GM12801 (cell line): ENCODE results near the gene GRIA4.

ENCODE experiments used
- CTCF ChIP-seq: IDR thresholded peaks from one replicate; pipeline ENCODE4 v1.5.1; 2011; ENCODE audit warnings: control low read depth; ENCODE audit not compliant: insufficient read length; ENCODE audit errors: extremely low read depth

GRIA4 gene

GRCh38 chr11:105975128-105975527 is 365.3 kb downstream of the GRIA4 start:
- no peak for TF ChIP-seq CTCF

DNA sequence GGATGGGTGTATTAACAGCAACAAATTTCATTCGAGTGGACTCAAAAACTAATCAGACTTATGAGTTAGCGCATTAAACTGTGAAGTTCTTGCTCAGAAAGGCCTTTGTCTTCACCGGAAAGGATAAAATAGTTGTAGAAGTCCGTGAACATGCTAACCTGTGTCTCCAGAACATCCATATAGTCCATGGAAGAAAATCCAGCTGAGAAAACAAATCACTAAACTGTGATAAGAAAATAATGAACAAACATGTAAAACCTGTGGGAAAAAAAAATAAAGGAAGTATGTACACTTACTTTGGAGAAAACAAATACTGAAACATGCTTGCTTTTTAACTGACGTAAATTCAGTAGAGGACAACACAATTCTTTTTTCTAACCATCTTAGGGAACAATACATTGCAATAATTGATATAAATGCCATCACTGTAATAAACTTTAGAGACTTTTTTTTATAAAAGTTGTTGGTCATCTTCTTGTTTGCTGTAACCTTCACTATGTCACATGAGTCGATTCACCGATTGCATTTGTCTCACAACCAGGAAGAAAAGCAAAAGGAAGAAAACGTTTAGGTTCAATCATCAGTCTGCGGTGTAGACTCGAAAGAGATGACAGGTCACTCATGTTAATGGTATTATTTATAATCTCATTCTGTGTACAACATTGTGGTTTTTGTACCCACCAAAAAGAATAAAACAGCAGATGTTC is 370.3 kb downstream of the GRIA4 start:
- no peak for TF ChIP-seq CTCF

DNA sequence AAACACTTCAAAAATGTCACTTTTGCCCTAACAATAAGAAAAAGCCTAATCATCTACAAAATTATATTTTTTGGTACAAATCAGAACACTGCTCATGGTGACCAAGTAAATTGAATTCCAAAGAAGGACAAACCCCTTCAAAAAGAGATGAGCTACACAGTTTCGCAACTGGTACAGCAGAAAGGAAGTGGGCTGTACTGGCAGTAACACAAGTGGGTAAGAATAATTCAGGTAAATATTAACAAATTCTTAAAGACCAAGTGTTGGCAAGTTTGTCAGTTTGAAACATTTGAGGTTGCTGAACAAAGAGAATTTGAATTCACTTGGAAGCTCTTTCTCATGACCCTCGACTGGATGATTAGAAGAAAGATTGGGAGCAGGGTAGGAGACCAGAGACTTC is 376.7 kb downstream of the GRIA4 start:
- TF ChIP-seq CTCF = no peak

GRCh38 chr11:105988197-105988596 is 378.3 kb downstream of the GRIA4 start:
- no peak for TF ChIP-seq CTCF

GRCh38 chr11:105989124-105989523 is 379.3 kb downstream of the GRIA4 start:
- no peak for TF ChIP-seq CTCF

DNA sequence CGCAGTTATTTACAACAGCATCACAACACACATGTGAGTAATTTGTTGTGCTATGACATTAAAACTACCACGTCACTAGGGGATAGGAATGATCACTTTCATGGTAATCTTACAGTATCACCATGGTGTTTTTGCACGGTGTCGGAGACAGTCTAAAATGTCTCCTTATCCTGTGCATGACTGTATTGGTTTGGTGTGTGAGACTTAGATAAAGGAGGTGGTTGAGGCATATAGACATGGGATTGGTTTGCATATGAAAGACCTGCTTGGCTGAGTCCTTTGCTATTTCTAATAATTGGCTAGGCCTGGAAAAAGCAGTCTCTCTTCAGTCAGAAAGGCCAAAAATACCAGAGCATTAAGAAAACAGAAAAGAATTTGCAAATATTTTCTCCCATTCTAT is 382.0 kb downstream of the GRIA4 start:
- no peak for TF ChIP-seq CTCF

DNA sequence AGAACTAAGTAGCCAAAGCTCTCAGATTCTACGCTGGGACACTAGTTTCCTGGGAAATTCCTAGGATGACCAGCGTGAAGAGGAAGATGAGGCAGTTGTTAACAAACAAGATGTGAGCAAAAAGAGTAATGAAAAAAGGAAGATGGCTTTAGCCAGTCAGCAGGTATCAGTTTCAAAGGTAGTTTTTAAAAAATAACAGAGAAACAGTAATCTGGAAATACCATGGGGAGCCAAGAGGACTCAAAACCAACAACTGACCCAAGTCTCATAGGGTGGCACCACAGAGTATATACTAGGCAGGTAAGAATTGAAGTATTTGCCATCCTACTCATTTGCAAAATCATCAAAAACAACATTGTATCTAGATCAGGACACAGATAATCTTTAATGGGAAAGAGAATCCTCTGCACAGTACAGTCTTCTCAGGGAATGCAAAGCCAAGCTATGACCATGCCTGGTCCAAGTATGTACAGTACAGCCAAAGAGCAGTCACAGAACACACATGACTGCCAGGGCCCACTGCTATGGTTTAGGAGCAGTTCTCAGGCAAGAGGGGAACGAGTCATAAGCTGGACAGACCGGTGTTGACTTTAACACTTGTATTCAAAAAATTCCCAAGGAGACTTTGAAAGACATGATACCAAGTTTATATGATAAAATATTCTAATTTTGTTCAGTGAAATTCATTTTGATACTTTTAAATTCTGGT is 391.6 kb downstream of the GRIA4 start:
- TF ChIP-seq CTCF = no peak
